Parathyroid adenoma (tissue), 2 donors: Measurements from ENCODE around the gene RNASE7.

Source experiments
- H2AFZ ChIP-seq: fragments of 300-600 bp; sonication (generic); one replicate; pipeline ENCODE4 v1.7.0; 2017; ENCODE audit warnings: antibody characterized with exemption, mild to moderate bottlenecking
- H3K27ac ChIP-seq: fragments of 300-600 bp; sonication (generic); one replicate; pipeline ENCODE4 v1.7.0; 2017
- H3K27me3 ChIP-seq: fragments of 300-600 bp; sonication (generic); one replicate; pipeline ENCODE4 v1.7.0; 2017; ENCODE audit warnings: low read length; ENCODE audit not compliant: control insufficient read depth, insufficient read depth
- H3K36me3 ChIP-seq: fragments of 300-600 bp; sonication (generic); one replicate; pipeline ENCODE4 v1.7.0; 2017; ENCODE audit warnings: low read length; ENCODE audit not compliant: control insufficient read depth, insufficient read depth
- H3K4me1 ChIP-seq: fragments of 300-600 bp; sonication (generic); one replicate; pipeline ENCODE4 v1.7.0; 2017; ENCODE audit warnings: control low read depth
- H3K4me2 ChIP-seq: fragments of 300-600 bp; sonication (generic); one replicate; pipeline ENCODE4 v1.7.0; 2017; ENCODE audit warnings: low read length
- H3K4me3 ChIP-seq: fragments of 300-600 bp; sonication (generic); one replicate; pipeline ENCODE4 v1.7.0; 2017; ENCODE audit warnings: low read depth, low read length
- H3K79me2 ChIP-seq: fragments of 300-600 bp; sonication (generic); one replicate; pipeline ENCODE4 v1.7.0; 2017; ENCODE audit warnings: control low read depth
- H3K9ac ChIP-seq: fragments of 300-600 bp; sonication (generic); one replicate; pipeline ENCODE4 v1.7.0; 2017; ENCODE audit warnings: mild to moderate bottlenecking
- H3K9me3 ChIP-seq: fragments of 300-600 bp; sonication (generic); one replicate; pipeline ENCODE4 v1.7.0; 2017; ENCODE audit warnings: low read length; ENCODE audit not compliant: control insufficient read depth
- CTCF ChIP-seq: fragments of 300-600 bp; sonication (generic); IDR thresholded peaks from one replicate; pipeline ENCODE4 v1.7.0; 2017; ENCODE audit warnings: antibody characterized with exemption, mild to moderate bottlenecking
- donor health status: primary hyperparathyroidism.

The RNASE7 gene

GRCh38 chr14:21017528-21018245 is 24.5 kb upstream of the RNASE7 start:
- Histone ChIP-seq H3K79me2 (peaks cover 3% of the 10 kb centered on the region), H3K9ac (no peak overlapping the region), H3K4me3 (no peak overlapping the region), H3K36me3 (no peaks in the 10 kb centered on the region), H3K4me1 (peaks cover 7% of the 10 kb centered on the region), H3K27me3 (no peaks in the 10 kb centered on the region), H3K9me3 (no peaks in the 10 kb centered on the region), H3K4me2 (no peak overlapping the region), H3K27ac (no peak overlapping the region), H2AFZ (no peak overlapping the region)
- no peak for TF ChIP-seq CTCF

- no peak for TF ChIP-seq CTCF
- Histone ChIP-seq H2AFZ (no peak overlapping the region), H3K27ac (no peak overlapping the region), H3K36me3 (no peaks in the 10 kb centered on the region), H3K79me2 (peaks cover 3% of the 10 kb centered on the region), H3K27me3 (no peaks in the 10 kb centered on the region), H3K4me2 (no peak overlapping the region), H3K9ac (no peak overlapping the region), H3K9me3 (no peaks in the 10 kb centered on the region), H3K4me1 (peaks cover 10% of the 10 kb centered on the region), H3K4me3 (no peak overlapping the region)
These were observed 23.9 kb upstream of the RNASE7 start for GRCh38 chr14:21018286-21018685.

- no peak for TF ChIP-seq CTCF
- H2AFZ ChIP-seq: no peak overlapping the region
- H3K4me3 ChIP-seq: no peak overlapping the region
- H3K27me3 ChIP-seq: no peaks in the 10 kb centered on the region
- no peak overlapping the region for H3K9ac ChIP-seq
- no peak overlapping the region for H3K27ac ChIP-seq
- no peaks in the 10 kb centered on the region for H3K36me3 ChIP-seq
- peaks cover 6% of the 10 kb centered on the region for H3K79me2 ChIP-seq
- no peak overlapping the region for H3K4me2 ChIP-seq
- H3K4me1 ChIP-seq: peaks cover 10% of the 10 kb centered on the region
- no peaks in the 10 kb centered on the region for H3K9me3 ChIP-seq
These were observed 23.4 kb upstream of the RNASE7 start for GRCh38 chr14:21018781-21019180.

- Histone ChIP-seq H3K4me1 (peaks cover 10% of the 10 kb centered on the region), H3K9me3 (no peaks in the 10 kb centered on the region), H3K4me2 (no peak overlapping the region), H2AFZ (no peak overlapping the region), H3K27ac (no peak overlapping the region), H3K9ac (no peak overlapping the region), H3K36me3 (no peaks in the 10 kb centered on the region), H3K4me3 (no peak overlapping the region), H3K79me2 (peaks cover 10% of the 10 kb centered on the region), H3K27me3 (no peaks in the 10 kb centered on the region)
- TF ChIP-seq CTCF: no peak
These were observed 22.8 kb upstream of the RNASE7 start for GRCh38 chr14:21019366-21019765.

GRCh38 chr14:21020977-21021545 is 21.1 kb upstream of the RNASE7 start:
- Histone ChIP-seq H3K27ac (no peak overlapping the region), H3K27me3 (no peaks in the 10 kb centered on the region), H3K9ac (no peak overlapping the region), H3K4me3 (no peak overlapping the region), H3K36me3 (no peaks in the 10 kb centered on the region), H3K4me1 (peaks cover 13% of the 10 kb centered on the region), H3K4me2 (no peak overlapping the region), H3K79me2 (peaks cover 12% of the 10 kb centered on the region), H2AFZ (no peak overlapping the region), H3K9me3 (no peaks in the 10 kb centered on the region)
- no peak for TF ChIP-seq CTCF
